Hepatocyte (in vitro differentiated cells): ENCODE results near the gene TTC23. TPM values are rescaled to one million over a fixed set of nuclear protein-coding genes. Genes with fewer than 3 reads are reported as not detected.

Experiments used
- DNase-seq: peaks from one replicate; pipeline ENCODE4 v3.0.0-alpha.2; 2016; ENCODE audit warnings: low spot score
- H2AFZ ChIP-seq: fragments of 200-600 bp; sonication (generic); 2 replicates; pipeline ENCODE4 v1.6.0; 2016; ENCODE audit warnings: antibody characterized with exemption, mild to moderate bottlenecking
- H3K27ac ChIP-seq: fragments of 200-600 bp; sonication (generic); 2 replicates; pipeline ENCODE4 v1.5.1; 2016; ENCODE audit warnings: mild to moderate bottlenecking
- H3K27me3 ChIP-seq: fragments of 200-600 bp; sonication (generic); 2 replicates; pipeline ENCODE4 v1.6.1; 2016
- H3K36me3 ChIP-seq: fragments of 200-600 bp; sonication (generic); replicated peaks from 2 replicates; pipeline ENCODE4 v1.5.1; 2016; ENCODE audit warnings: low read depth; ENCODE audit not compliant: insufficient read depth
- H3K4me1 ChIP-seq: fragments of 200-600 bp; sonication (generic); 2 replicates; pipeline ENCODE4 v1.5.1; 2016; ENCODE audit warnings: mild to moderate bottlenecking, moderate library complexity; ENCODE audit not compliant: insufficient read depth
- H3K4me2 ChIP-seq: fragments of 200-600 bp; sonication (generic); 2 replicates; pipeline ENCODE4 v1.6.0; 2016
- H3K4me3 ChIP-seq: fragments of 200-600 bp; sonication (generic); 2 replicates; pipeline ENCODE4 v1.5.1; 2016; ENCODE audit warnings: mild to moderate bottlenecking
- H3K79me2 ChIP-seq: fragments of 200-600 bp; sonication (generic); 2 replicates; pipeline ENCODE4 v1.6.0; 2017; ENCODE audit warnings: mild to moderate bottlenecking
- H3K9me2 ChIP-seq: fragments of 200-600 bp; sonication (generic); replicated peaks from 2 replicates; pipeline ENCODE4 v1.6.0; 2017; ENCODE audit warnings: mild to moderate bottlenecking; ENCODE audit not compliant: insufficient read depth
- H3K9me3 ChIP-seq: fragments of 200-600 bp; sonication (generic); 2 replicates; pipeline ENCODE4 v1.5.1; 2016; ENCODE audit warnings: low read depth, mild to moderate bottlenecking
- H4K20me1 ChIP-seq: fragments of 200-600 bp; sonication (generic); 2 replicates; pipeline ENCODE4 v1.6.0; 2016; ENCODE audit warnings: mild to moderate bottlenecking; ENCODE audit not compliant: insufficient read depth, poor library complexity, severe bottlenecking
- EZH2 ChIP-seq: fragments of 200-600 bp; sonication (generic); IDR thresholded peaks from 2 replicates; pipeline ENCODE4 v1.6.1; 2016; ENCODE audit warnings: antibody characterized with exemption, mild to moderate bottlenecking, borderline replicate concordance
- EZH2phosphoT487 ChIP-seq: fragments of 200-600 bp; sonication (generic); IDR thresholded peaks from one replicate; pipeline ENCODE4 v1.6.1; 2018; ENCODE audit warnings: antibody characterized with exemption, mild to moderate bottlenecking, low read depth, moderate library complexity; ENCODE audit not compliant: unreplicated experiment, severe bottlenecking
- WGBS: methylation state at CpG from one replicate; pipeline ENCODE4 v1.1.6; 2016; ENCODE audit warnings: low lambda C conversion rate; ENCODE audit errors: missing lambda C conversion rate; 5-methylcytosine and 5-hydroxymethylcytosine counted together
- polyA plus RNA-seq: library from polyadenylated mRNA; unstranded; fragments of >200 nt; fragmentation: Nextera tagmentation; extraction: Ambion mirVana; gene quantifications from 2 replicates; pipeline ENCODE4 v1.2.1, GENCODE V29; 2016
- total RNA-seq: library from RNA; depleted of rRNA; stranded (reverse); fragments of >200 nt; gene quantifications from 2 replicates; pipeline ENCODE4 v1.2.3, GENCODE V29; 2014
- TF ChIP-seq, protein P1 (sequence below): fragments of 200-600 bp; sonication (generic); IDR thresholded peaks from 2 replicates; pipeline ENCODE4 v1.5.1; 2016; ENCODE audit warnings: antibody characterized with exemption, mild to moderate bottlenecking; ENCODE audit not compliant: poor library complexity

TTC23 gene
- total and polyA plus RNA-seq, 2 experiments from 2014 or later: 31.3 to 46.3 TPM

GRCh38 chr15:99250857-99251841 lies 1.8 kb upstream of the TTC23 start, which contains the start of gene LRRC28:
Gene LRRC28 (plus strand): TSS chr15:99251481. CDS start chr15:99255958, 4,477 bp downstream.
- Histone ChIP-seq H3K9me2 (no peaks in the 10 kb centered on the region), H3K4me3 (peak within 1 kb of the TSS; percentile 74), H2AFZ (peak within 1 kb of the TSS; percentile 90), H4K20me1 (no peaks in the 10 kb centered on the region), H3K4me1 (no peaks in the 10 kb centered on the region), H3K36me3 (no peaks in the 10 kb centered on the region), H3K27me3 (no peaks in the 10 kb centered on the region), H3K27ac (peak within 1 kb of the TSS; percentile 96), H3K9me3 (no peaks in the 10 kb centered on the region), H3K79me2 (peaks cover 66% of the 10 kb centered on the region), H3K4me2 (peak within 1 kb of the TSS; percentile 82)
- peak; percentile 99 for DNase-seq
- TF ChIP-seq EZH2phosphoT487 (no peak), EZH2 (no peak)
- TF ChIP-seq, protein P1, sequence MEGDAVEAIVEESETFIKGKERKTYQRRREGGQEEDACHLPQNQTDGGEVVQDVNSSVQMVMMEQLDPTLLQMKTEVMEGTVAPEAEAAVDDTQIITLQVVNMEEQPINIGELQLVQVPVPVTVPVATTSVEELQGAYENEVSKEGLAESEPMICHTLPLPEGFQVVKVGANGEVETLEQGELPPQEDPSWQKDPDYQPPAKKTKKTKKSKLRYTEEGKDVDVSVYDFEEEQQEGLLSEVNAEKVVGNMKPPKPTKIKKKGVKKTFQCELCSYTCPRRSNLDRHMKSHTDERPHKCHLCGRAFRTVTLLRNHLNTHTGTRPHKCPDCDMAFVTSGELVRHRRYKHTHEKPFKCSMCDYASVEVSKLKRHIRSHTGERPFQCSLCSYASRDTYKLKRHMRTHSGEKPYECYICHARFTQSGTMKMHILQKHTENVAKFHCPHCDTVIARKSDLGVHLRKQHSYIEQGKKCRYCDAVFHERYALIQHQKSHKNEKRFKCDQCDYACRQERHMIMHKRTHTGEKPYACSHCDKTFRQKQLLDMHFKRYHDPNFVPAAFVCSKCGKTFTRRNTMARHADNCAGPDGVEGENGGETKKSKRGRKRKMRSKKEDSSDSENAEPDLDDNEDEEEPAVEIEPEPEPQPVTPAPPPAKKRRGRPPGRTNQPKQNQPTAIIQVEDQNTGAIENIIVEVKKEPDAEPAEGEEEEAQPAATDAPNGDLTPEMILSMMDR: no peak
- 1% methylated on average over 65 of the region's 90 CpGs for WGBS

DNA sequence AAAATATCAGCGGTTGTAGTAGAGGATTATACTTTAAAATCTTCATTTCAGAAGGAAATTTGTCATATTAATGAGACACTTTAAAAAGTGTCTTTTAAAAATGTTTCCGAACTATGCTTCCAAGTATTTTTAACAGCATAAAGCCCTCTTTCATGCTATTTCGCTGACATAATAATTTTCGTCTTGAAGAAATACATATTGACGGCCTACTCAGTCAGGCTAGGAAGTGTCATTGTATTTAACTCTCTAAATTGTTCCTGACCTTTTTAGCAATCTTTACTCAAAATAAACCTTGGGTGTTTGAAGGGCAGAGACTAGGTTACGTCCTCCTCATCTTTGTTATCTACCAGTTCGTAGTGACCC lies 1.1 kb upstream of the TTC23 start:
- TF ChIP-seq EZH2 (no peak), EZH2phosphoT487 (no peak)
- TF ChIP-seq, protein P1: no peak
- Histone ChIP-seq H4K20me1 (no peaks in the 10 kb centered on the region), H3K4me2 (peak overlapping the region; percentile 79), H3K4me3 (peak overlapping the region; percentile 40), H3K9me2 (no peaks in the 10 kb centered on the region), H3K9me3 (no peaks in the 10 kb centered on the region), H3K36me3 (no peaks in the 10 kb centered on the region), H3K79me2 (peaks cover 67% of the 10 kb centered on the region), H3K27me3 (no peaks in the 10 kb centered on the region), H3K4me1 (no peaks in the 10 kb centered on the region), H3K27ac (peak overlapping the region; percentile 96), H2AFZ (peak overlapping the region; percentile 74)
- 9% methylated on average over 7 of the region's 7 CpGs for WGBS
- no peak for DNase-seq

DNA sequence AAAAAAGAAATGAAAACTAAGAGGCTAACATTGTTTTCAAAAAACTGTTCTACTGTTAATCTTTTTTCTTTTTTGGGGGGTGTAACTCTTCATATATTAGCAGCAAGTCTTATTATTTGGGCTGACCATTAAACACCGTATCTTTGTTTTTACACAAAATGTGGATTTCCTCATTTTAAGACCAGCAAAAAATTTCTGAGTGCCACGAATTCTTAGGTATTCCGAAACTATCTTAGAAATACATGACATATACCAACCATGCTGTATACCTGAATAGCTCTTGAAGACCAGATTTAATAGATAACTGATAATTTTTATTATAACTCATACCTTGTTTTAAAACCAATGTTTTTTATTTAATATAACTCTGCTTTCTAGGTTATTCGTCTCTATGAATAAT lies 620 bp upstream of the TTC23 start:
- Histone ChIP-seq H3K4me2 (peak overlapping the region; percentile 79), H3K9me2 (no peaks in the 10 kb centered on the region), H3K79me2 (peaks cover 68% of the 10 kb centered on the region), H3K27ac (peak overlapping the region; percentile 96), H3K36me3 (no peaks in the 10 kb centered on the region), H2AFZ (peak overlapping the region; percentile 18), H3K4me1 (no peaks in the 10 kb centered on the region), H3K4me3 (peak overlapping the region; percentile 40), H4K20me1 (no peaks in the 10 kb centered on the region), H3K9me3 (no peaks in the 10 kb centered on the region), H3K27me3 (no peaks in the 10 kb centered on the region)
- TF ChIP-seq EZH2phosphoT487: no peak
- TF ChIP-seq EZH2: no peak
- TF ChIP-seq, protein P1: no peak
- no peak for DNase-seq
- WGBS: 38% methylated on average over 4 of the region's 4 CpGs
